Loucy (cell line): ENCODE data around the gene TMEM132C.

Experiments used
- H2AFZ ChIP-seq: fragments of 200-600 bp; sonication (generic); 2 replicates; pipeline ENCODE4 v1.6.0; 2016; ENCODE audit warnings: antibody characterized with exemption, mild to moderate bottlenecking, low read length, moderate library complexity
- H3F3A ChIP-seq: fragments of 200-600 bp; 2 replicates; pipeline ENCODE4 v1.6.0; 2016; ENCODE audit warnings: antibody characterized with exemption, low read depth, mild to moderate bottlenecking
- H3K27me3 ChIP-seq: fragments of 200-600 bp; sonication (generic); 2 replicates; pipeline ENCODE4 v1.6.1; 2014; ENCODE audit warnings: low read length, mild to moderate bottlenecking; ENCODE audit not compliant: insufficient read depth, poor library complexity, severe bottlenecking
- H3K36me3 ChIP-seq: fragments of 200-600 bp; sonication (generic); 2 replicates; pipeline ENCODE4 v1.6.1; 2016; ENCODE audit warnings: low read length; ENCODE audit not compliant: insufficient read depth
- H3K4me1 ChIP-seq: fragments of 200-600 bp; sonication (generic); 2 replicates; pipeline ENCODE4 v1.5.1; 2014; ENCODE audit warnings: low read length, mild to moderate bottlenecking; ENCODE audit not compliant: insufficient read depth, poor library complexity, severe bottlenecking
- H3K4me2 ChIP-seq: fragments of 200-600 bp; sonication (generic); 2 replicates; pipeline ENCODE4 v1.6.0; 2014; ENCODE audit warnings: antibody characterized with exemption, low read length, low read depth, mild to moderate bottlenecking; ENCODE audit not compliant: poor library complexity, severe bottlenecking
- H3K4me3 ChIP-seq: fragments of 200-600 bp; sonication (generic); 2 replicates; pipeline ENCODE4 v1.5.1; 2014; ENCODE audit warnings: low read length, mild to moderate bottlenecking, mixed read lengths; ENCODE audit not compliant: poor library complexity, severe bottlenecking
- H3K79me2 ChIP-seq: fragments of 200-600 bp; sonication (generic); 2 replicates; pipeline ENCODE4 v1.6.1; 2014; ENCODE audit warnings: low read length; ENCODE audit not compliant: insufficient read depth
- H3K9ac ChIP-seq: fragments of 200-600 bp; sonication (generic); 2 replicates; pipeline ENCODE4 v1.6.0; 2014; ENCODE audit warnings: mild to moderate bottlenecking, low read depth, low read length, moderate library complexity; ENCODE audit not compliant: poor library complexity, severe bottlenecking
- H3K9me2 ChIP-seq: fragments of 200-600 bp; sonication (generic); replicated peaks from 2 replicates; pipeline ENCODE4 v1.6.1; 2016; ENCODE audit warnings: low read depth, low read length, mixed read lengths
- H3K9me3 ChIP-seq: fragments of 200-600 bp; sonication (generic); 2 replicates; pipeline ENCODE4 v1.6.1; 2014; ENCODE audit warnings: mild to moderate bottlenecking, antibody characterized with exemption, low read length, low read depth; ENCODE audit not compliant: insufficient read depth
- H4K20me1 ChIP-seq: fragments of 200-600 bp; sonication (generic); 2 replicates; pipeline ENCODE4 v1.6.0; 2014; ENCODE audit warnings: antibody characterized with exemption, low read length, mild to moderate bottlenecking; ENCODE audit not compliant: insufficient read depth, poor library complexity, severe bottlenecking
- EZH2phosphoT487 ChIP-seq: fragments of 200-600 bp; IDR thresholded peaks from 2 replicates; pipeline ENCODE4 v1.6.1; 2018; ENCODE audit warnings: antibody characterized with exemption, mild to moderate bottlenecking, moderate library complexity, borderline replicate concordance
- TF ChIP-seq, protein P1 (sequence below): fragments of 200-600 bp; sonication (generic); conservative IDR thresholded peaks from 2 replicates; pipeline ENCODE4 v1.5.1; 2014; ENCODE audit warnings: mild to moderate bottlenecking, antibody characterized with exemption, low read length

The TMEM132C gene

DNA sequence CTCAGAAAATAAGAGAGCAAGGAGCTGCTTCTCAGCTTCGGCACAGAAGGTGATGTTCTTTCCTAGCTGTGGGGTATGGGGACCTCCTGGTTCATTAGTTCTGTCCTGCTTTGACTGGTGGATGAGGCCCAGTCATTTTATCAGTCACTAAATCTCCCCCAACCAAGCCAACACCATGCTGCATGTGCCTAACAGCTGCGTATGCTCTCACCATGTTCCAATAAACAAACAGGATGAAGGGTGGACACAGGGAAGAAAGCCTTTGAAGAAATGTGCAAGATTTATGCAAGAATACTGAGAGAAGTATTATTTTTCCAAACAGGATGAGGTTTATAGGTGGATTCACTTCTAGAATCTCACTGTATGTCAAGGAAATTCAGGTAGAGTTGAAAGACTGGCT is 156.2 kb downstream of the TMEM132C start:
- no peaks in the 10 kb centered on the region for H3K79me2 ChIP-seq
- 0 out of 2 replicates have a peak, but pooled peaks cover 2% of the 10 kb centered on the region for H3K9me3 ChIP-seq
- H3K36me3 ChIP-seq, result no peaks in the 10 kb centered on the region
- no peaks in the 10 kb centered on the region for H3K27me3 ChIP-seq
- TF ChIP-seq EZH2phosphoT487, result no peak
- TF ChIP-seq, protein P1, sequence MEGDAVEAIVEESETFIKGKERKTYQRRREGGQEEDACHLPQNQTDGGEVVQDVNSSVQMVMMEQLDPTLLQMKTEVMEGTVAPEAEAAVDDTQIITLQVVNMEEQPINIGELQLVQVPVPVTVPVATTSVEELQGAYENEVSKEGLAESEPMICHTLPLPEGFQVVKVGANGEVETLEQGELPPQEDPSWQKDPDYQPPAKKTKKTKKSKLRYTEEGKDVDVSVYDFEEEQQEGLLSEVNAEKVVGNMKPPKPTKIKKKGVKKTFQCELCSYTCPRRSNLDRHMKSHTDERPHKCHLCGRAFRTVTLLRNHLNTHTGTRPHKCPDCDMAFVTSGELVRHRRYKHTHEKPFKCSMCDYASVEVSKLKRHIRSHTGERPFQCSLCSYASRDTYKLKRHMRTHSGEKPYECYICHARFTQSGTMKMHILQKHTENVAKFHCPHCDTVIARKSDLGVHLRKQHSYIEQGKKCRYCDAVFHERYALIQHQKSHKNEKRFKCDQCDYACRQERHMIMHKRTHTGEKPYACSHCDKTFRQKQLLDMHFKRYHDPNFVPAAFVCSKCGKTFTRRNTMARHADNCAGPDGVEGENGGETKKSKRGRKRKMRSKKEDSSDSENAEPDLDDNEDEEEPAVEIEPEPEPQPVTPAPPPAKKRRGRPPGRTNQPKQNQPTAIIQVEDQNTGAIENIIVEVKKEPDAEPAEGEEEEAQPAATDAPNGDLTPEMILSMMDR, result no peak
- H4K20me1 ChIP-seq, result no peaks in the 10 kb centered on the region
- H3K9ac ChIP-seq, result no peak overlapping the region
- H3K4me3 ChIP-seq, result no peak overlapping the region
- H2AFZ ChIP-seq, result no peak overlapping the region
- H3F3A ChIP-seq, result no peaks in the 10 kb centered on the region
- no peaks in the 10 kb centered on the region for H3K9me2 ChIP-seq
- H3K4me1 ChIP-seq, result no peaks in the 10 kb centered on the region
- H3K4me2 ChIP-seq, result no peak overlapping the region

DNA sequence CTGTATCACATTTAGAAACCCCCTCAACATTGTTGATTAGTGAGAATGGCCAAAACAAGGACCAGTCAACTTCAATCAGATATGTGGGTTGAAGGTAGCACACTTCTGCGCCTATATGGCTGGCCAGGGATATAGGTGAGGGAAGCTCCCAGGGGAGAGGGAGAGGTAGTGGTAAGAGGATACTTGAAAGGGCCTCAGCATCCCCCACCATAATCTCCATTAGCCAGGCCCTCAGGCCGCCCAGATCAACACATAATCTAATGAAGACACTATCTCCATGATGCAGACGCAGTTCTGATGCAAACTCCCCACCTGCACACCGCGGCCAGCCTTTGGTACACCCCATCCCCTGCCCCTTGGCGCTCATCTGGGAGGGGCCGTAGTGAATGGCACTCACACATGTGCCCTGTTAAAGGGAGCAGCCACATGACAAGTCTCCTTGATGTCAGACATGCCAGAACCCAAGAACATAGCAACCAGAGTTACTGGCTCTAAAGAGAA is 158.0 kb downstream of the TMEM132C start:
- H3K27me3 ChIP-seq, result no peaks in the 10 kb centered on the region
- no peaks in the 10 kb centered on the region for H3K4me1 ChIP-seq
- no peaks in the 10 kb centered on the region for H3K9me2 ChIP-seq
- no peak overlapping the region for H3K9ac ChIP-seq
- no peak overlapping the region for H3K4me2 ChIP-seq
- H3K79me2 ChIP-seq, result no peaks in the 10 kb centered on the region
- H3K4me3 ChIP-seq, result no peak overlapping the region
- no peaks in the 10 kb centered on the region for H3K36me3 ChIP-seq
- no peaks in the 10 kb centered on the region for H3F3A ChIP-seq
- H2AFZ ChIP-seq, result no peak overlapping the region
- H3K9me3 ChIP-seq, result 0 out of 2 replicates have a peak, but pooled peaks cover 2% of the 10 kb centered on the region
- TF ChIP-seq, protein P1, result no peak
- no peak for TF ChIP-seq EZH2phosphoT487
- H4K20me1 ChIP-seq, result no peaks in the 10 kb centered on the region

DNA sequence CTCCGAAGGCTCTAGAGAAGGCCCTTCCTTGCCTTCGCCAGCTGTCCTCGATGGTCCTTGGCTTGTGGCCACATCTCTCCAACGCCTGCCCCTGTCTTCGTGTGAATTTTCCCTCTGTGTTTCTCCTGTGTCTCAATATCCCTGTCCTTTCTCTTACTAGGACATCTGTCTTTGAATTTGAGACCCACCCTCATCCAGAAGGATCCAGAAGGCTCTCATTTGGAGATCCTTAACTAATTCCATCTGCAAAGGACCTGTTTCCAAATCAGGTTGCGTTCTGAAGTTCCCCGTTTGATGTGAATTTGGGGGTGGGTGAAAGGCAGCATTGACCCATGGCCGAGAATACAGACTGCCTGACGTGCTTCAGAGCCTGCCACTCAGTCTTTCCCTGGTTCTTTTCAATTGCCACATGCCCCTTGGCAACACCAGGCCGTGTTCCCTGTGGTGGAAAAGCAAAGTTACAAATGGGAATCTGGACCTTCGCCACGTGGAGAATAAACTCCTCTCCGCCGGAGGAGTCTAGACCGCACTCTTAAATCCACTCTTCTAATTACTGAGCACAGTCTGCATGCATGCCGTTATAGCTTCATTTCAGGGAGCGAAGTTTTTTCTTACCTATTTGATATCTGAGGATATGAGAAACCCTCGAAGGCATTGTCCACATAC is 158.8 kb downstream of the TMEM132C start:
- Histone ChIP-seq H3K9ac (no peak overlapping the region), H3K36me3 (no peaks in the 10 kb centered on the region), H3K79me2 (no peaks in the 10 kb centered on the region), H2AFZ (no peak overlapping the region), H3K9me2 (no peaks in the 10 kb centered on the region), H4K20me1 (no peaks in the 10 kb centered on the region), H3K27me3 (no peaks in the 10 kb centered on the region), H3K4me1 (no peaks in the 10 kb centered on the region), H3K4me2 (no peak overlapping the region), H3K4me3 (no peak overlapping the region), H3F3A (no peaks in the 10 kb centered on the region), H3K9me3 (0 out of 2 replicates have a peak, but pooled peaks cover 2% of the 10 kb centered on the region)
- TF ChIP-seq, protein P1, result no peak
- no peak for TF ChIP-seq EZH2phosphoT487
